Jurkat, Clone E6-1 (cell line): ENCODE data around the gene RTN4R.

Source experiments
- DNase-seq: peaks from one replicate; pipeline ENCODE4 v3.0.0-alpha.2; 2011; ENCODE audit warnings: low read depth, low spot score
- H3K4me3 ChIP-seq: 2 replicates; pipeline ENCODE4 v1.5.1; 2011; ENCODE audit warnings: mild to moderate bottlenecking, low read length, control low read depth, moderate library complexity

Gene RTN4R

DNA sequence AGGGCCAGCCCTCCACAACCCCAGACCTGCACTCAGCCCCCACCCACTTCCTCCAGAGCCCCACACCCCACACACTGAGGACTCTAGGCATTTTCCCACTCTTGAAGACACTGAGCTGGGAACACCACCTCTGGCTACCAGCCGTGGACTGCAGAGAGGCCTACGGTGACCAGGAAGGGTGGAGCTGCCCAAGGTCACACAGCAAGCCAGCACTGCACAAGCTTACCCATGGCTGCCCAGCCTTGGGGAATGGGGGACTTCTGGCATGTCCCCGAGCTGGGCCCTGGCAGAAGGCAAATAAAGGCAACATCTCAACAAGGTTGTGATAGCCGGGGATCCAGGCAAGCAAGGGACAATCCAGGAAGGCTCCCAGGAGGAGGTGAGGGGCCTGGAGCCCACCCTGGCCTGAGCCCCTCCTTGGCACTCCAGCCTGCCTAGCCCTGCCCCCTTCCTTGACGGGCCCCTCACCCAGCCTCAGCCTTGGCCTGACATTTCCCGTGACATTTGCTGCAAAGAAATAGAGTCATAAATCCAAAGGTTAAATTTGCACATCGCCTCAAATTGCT, 5.5 kb downstream of the RTN4R start:
- H3K4me3 ChIP-seq = no peak overlapping the region
- no peak for DNase-seq

DNA sequence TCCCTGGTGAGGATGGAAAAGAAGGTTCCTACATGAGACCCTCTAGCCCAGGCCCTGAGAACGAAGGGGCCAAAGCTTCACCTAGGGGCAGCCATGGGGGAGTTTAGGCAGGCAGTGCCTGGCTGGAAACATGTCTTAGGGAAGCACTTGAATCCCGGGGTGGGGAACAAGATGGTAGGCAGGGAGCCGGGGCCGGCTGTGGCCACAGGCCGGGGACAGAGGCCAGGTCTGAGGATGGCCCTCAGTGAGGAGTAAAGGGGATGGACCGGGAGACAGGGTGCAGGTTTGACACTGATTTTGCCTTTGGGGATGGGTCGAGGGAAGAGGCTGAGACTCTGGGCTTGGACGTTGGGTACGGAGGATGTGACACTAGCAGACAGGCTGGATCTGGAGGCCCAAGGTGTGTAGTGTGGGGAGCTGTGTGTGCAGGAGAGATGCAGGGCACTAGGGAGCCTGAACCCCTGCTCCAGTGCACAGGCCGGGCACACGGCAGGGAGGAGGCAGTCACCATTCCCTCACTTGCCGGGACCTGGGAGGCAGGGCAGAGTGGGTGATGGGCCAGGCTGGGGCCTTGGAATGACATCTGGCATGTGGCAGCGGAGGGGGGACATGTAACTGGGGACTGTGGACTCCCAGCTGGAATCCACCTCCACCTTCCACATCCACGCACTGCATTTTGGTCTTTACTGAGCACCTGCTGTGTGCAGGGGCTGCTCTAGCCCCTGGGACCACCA, 6.1 kb downstream of the RTN4R start:
- no peak overlapping the region for H3K4me3 ChIP-seq
- DNase-seq = no peak

DNA sequence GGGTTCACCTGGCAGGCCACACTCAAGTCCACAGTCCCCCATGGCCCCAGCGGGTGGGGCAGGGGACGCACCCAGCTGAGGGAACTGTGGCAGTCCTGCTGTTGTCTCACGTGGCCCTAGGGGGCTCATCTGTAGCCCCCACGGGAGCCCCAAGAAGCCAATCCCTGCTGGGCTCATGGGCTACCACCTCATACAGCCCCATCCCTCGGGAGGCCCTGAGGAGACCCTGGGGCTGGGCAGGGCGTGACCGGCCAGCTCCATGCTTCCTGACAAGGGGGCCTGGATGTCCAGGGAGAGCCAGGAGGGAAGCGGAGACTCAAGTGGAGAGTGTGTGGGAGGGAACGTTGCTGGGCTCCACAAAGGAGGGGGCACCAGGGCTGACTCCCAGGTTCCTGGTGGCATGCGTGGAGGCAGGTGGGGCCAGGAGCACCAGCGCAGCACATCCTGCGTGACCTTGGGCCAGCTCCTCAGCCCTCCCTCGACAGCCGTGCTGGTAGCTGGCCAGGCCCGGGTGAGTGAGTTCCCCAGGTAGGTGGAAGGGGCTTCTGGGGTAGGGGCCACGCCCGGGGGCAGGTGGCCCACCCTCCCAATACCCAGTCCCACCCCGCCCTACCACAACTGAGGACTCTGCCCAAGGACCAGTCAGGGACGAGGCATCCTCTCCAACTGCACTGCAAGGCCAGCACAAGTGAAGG, 7.9 kb downstream of the RTN4R start:
- no peak for DNase-seq
- H3K4me3 ChIP-seq = no peak overlapping the region

DNA sequence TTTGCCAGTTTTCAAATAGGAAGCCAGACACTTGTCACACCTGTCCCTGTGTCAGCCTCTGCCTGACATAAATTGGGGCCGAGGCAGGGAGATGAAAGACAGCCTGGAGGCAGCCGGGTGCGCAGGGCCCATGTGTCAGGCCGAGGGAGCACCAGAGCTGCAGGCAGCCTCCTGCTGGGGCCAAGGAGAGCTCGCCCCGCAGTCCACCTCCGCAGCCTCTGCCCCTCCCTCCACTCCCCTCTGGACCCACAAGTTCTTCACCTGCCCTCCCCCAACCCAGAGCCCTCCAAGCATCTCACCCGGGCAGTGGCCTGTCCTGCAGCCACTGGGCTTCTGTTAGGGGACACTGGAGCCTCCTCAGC, 8.8 kb downstream of the RTN4R start:
- H3K4me3 ChIP-seq = no peak overlapping the region
- no peak for DNase-seq

GRCh38 chr22:20258584-20259326, 9.4 kb downstream of the RTN4R start:
- peak; percentile 9 for DNase-seq
- no peak overlapping the region for H3K4me3 ChIP-seq

DNA sequence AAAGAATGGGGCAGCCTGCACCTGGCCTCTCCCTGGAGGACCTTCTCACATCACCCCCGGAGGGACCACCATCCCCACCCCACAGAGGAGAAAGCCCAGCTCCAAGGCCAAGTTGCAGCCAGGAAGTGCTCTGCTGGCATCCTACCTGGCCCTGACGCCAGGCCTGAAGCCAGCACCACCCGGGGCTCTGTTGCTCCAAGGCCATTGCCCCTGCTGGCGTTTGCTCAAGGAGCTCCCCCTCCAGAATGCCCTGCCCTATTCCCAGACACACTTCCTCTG, 10.2 kb downstream of the RTN4R start:
- no peak overlapping the region for H3K4me3 ChIP-seq
- no peak for DNase-seq

DNA sequence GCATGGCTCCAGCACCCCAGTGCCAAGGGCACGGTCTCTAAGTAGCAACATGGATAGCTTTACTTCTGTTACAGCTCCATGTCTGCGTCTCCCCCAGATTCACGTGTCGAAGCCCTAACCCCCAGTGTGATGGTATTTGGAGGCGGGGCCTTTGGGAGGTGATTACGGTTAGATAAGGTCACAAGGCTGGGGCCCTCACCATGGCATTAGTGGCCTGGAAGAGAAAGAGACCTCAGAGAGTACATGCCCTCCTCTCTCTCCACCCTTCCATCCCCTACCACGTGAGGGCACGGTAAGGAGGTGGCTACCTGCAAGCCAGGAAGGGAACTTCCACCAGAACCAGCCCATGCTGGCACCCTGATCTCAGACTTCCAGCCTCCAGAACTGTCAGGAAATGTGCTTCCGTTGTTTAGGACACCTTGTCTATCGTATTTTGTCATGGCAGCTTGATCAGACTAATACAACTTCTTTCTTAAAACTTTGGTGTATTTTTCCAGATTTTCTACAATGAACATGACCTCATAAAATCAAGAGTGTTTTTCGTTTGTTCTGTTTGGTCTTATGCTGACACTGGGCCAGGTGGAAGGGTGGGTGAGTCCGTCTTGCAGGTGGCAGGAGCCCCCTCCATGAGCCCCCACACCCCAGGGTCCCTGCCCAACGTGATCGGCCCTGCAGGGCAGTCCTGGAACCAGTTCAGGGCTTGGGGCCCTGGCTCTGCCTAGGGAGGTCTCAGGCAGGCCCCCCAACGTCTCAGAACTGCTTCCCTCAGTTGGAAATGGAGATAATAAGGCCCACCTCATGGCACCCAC, 10.7 kb downstream of the RTN4R start:
- no peak for DNase-seq
- no peak overlapping the region for H3K4me3 ChIP-seq

GRCh38 chr22:20256551-20257211, 11.4 kb downstream of the RTN4R start:
- H3K4me3 ChIP-seq = no peak overlapping the region
- no peak for DNase-seq

GRCh38 chr22:20256027-20256426, 12.1 kb downstream of the RTN4R start:
- H3K4me3 ChIP-seq = no peak overlapping the region

GRCh38 chr22:20254975-20255946, 12.9 kb downstream of the RTN4R start:
- H3K4me3 ChIP-seq = no peak overlapping the region
- DNase-seq = no peak

More at GRCh38 chr22:20256027-20256426, 12.1 kb downstream of the RTN4R start:
- DNase-seq = no peak

DNA sequence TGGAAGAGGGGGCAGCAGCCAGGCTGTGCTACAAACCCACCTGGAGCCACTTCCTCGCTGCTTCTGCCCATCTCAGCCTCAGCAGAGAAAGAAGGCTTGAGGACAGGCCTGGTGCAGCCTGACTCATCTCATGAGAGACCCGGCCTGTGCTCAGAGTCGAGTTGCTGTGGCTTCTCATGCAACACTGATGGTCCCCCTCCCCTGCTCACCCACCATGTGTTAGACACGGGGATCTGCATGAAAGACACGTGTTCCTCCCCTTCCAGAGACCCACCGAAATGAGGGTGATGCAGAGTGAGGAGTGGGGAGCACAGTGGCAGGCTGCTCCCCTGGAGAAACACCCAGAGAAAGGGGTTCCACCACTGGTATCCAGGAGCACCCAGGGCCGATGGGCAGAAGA, 15.0 kb downstream of the RTN4R start:
- no peak for DNase-seq
- H3K4me3 ChIP-seq = no peak overlapping the region

DNA sequence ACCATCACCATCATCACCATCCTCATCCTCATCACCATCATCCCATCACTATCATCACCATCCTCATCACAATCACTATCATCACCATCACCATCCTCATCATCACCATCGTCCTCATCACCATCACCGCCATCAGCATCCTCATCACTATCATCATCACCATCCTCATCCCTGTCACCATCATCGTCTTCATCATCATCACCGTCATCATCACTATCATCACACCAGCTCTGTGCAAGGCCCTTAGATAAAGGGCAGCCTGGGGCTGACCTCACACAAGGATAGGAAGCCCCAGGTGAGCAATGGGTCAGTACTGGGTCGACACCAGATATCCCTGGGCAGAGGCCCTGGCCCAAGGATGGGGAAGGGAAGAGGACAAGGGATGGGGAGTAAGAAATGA, 16.1 kb downstream of the RTN4R start:
- no peak overlapping the region for H3K4me3 ChIP-seq
- no peak for DNase-seq

GRCh38 chr22:20251491-20251890, 16.6 kb downstream of the RTN4R start:
- DNase-seq = no peak
- no peak overlapping the region for H3K4me3 ChIP-seq

GRCh38 chr22:20249797-20250354, 18.2 kb downstream of the RTN4R start:
- H3K4me3 ChIP-seq = no peak overlapping the region
- no peak for DNase-seq

GRCh38 chr22:20248461-20248978, 19.6 kb downstream of the RTN4R start:
- no peak overlapping the region for H3K4me3 ChIP-seq

DNA sequence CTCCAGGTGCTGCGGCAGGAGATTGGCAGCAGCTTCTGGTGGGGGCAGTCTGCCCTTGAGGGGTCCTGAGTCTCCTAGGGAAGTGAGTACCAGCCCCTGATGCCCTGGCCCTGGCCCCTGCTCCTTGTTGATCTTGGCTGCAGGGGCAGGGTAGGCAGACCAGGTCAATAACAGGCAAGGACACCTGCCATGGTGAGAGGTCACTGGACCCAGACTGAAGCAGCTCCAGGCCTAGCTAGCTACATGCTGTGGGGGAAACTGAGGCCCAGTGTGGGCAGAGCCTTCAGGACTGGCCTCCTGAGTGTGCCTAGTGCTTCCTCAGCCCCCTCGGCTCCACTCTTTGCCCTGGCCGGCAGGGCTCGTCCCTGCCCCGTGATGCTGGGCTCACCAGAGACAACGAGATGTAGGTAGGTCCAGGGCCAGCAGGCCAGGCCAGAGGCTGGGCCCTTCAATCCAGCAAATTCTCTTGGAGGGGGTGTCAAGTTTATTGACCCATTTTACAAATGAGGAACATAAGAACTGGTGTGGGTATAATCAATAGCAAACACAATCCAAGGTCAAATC, 20.4 kb downstream of the RTN4R start:
- H3K4me3 ChIP-seq = no peak overlapping the region
- DNase-seq = no peak

More at GRCh38 chr22:20248461-20248978, 19.6 kb downstream of the RTN4R start:
- DNase-seq = no peak

DNA sequence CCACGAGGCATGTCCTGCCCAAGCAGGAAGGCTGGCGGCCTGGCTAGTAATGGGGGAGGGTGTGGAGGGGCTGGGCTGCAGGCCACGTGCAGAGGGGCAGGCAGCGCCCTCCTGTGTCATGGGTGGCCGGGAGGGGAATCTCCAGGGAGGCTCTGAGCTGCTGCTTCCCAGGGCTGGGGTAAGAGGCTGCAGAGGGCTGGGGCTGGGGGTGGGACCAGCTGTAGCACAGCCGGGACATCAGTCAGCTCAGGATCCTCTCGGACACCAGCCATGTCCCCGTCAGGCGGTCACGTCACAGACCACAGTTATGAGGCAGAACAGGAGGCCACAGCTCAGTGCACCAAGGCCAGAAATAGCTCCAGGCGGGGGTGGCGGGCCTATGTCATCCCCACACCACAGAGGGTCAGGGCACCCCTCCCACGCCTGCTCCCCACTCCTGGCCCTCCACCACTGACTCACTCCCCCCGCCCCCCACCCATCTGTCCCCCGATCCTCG, 21.1 kb downstream of the RTN4R start:
- no peak for DNase-seq
- no peak overlapping the region for H3K4me3 ChIP-seq
